ENCODE results near the gene PLK3.
"Not testable (repeated sequence)": the region's sequence is repeated elsewhere in the genome, so short reads cannot be mapped to it uniquely, and the experiment has no call there.

PLK3 gene

GRCh38 chr1:44810101-44810761 lies 10.1 kb downstream of the PLK3 start:
- DNase-seq = no peak

DNA sequence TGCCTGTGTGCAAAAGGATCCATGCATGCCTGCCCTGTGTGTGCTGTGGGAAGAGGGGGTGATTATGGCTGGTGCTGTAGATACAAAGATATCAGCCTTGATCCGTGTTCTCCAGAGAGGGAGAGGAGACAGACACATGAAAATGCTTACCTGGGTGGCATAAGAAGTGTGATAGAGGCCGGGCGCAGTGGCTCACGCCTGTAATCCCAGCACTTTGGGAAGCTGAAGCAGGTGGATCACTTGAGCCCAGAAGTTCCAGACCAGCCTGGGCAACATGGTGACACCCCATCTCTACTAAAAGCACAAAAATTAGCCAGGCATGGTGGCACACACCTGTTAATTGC lies 10.6 kb downstream of the PLK3 start:
- not testable (repeated sequence) for DNase-seq

- no peak for DNase-seq
Observed at GRCh38 chr1:44811234-44811633, 11.1 kb downstream of the PLK3 start.

- no peak for DNase-seq
Observed at GRCh38 chr1:44812822-44813543, 12.8 kb downstream of the PLK3 start.

DNA sequence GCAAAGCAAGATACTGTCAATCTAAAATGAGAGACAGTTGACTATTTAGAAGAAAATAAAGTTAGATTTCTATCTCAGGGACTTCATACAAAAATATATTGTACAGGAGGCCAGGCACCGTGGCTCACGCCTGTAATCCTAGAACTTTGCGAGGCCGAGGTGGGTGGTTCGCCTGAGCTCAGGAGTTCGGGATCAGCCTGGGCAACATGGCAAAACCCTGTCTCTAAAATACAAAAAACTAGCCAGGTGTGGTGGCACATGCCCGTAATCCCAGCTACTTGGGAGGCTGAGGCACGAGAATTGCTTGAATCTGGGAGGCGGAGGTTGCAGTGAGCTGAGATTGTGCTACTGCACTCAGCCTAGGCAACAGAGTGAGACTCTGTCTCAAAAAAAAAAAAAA lies 15.7 kb downstream of the PLK3 start:
- DNase-seq = not testable (repeated sequence)

- DNase-seq = no peak
Observed at GRCh38 chr1:44817307-44817706, 17.1 kb downstream of the PLK3 start.

GRCh38 chr1:44817771-44818495 lies 17.8 kb downstream of the PLK3 start:
- DNase-seq = no peak

GRCh38 chr1:44819196-44819607 lies 19.0 kb downstream of the PLK3 start:
- DNase-seq = no peak

DNA sequence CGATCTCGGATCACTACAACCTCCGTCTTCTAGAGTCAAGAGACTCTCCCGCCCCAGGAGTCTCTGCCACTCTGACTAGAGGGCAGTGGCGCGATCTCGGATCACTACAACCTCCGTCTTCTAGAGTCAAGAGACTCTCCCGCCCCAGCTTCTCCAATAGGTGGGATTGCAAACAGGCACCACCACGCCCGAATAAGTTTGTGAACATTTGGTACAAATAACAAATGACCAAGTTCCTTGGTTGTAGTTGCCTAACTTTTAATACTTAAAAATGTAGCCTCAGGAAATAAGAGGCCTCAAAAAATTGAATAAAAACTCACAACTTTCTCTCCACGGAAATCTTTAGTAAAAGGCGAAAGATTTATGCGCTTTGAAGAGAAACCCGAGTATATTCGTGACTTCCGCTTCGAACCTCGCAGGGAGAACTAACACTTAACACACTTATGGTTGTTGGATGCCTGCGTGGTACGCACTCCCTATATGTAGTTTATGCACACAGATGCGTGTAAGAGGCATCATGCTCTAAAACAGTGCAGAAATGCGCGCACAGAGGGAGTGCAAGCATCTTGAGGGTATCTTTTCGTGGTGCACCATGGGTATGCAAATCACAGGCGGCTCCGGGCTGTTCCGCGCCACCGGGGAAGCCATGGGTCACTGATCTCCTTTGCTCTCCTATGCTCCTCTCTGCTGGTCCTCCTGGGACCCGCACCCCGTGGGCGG lies 19.6 kb downstream of the PLK3 start:
- DNase-seq = peak; percentile 63

GRCh38 chr1:44820328-44821239 lies 20.4 kb downstream of the PLK3 start:
- DNase-seq = no peak

DNA sequence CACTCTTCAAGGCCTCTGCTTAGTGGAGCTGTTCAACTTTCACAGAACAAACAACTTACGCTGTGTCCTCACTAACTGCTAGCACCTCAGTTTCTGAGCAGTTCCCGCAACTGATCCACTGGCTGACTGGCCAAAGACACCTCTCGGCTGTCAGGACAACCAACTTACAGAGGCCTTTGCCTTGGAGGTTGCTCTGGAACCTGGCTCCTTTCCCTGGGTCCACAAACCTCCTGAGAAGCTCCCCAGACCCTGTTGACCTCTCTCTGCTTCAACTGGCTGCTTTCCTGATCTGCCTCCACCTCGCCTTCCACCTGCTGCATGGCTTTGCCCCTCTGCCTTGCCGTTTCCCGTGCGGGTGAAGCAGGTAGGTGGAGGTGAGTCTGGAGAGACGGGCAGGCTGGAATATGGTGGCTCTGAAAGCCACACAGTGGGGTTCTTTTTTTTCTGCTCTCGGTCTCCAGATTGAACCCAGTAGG lies 21.1 kb downstream of the PLK3 start:
- DNase-seq = no peak

GRCh38 chr1:44822131-44822701 lies 22.0 kb downstream of the PLK3 start:
- DNase-seq = no peak

GRCh38 chr1:44822981-44823451 lies 22.8 kb downstream of the PLK3 start:
- DNase-seq = no peak

- DNase-seq = not testable (repeated sequence)
Observed at GRCh38 chr1:44824392-44824791, 24.2 kb downstream of the PLK3 start.

DNA sequence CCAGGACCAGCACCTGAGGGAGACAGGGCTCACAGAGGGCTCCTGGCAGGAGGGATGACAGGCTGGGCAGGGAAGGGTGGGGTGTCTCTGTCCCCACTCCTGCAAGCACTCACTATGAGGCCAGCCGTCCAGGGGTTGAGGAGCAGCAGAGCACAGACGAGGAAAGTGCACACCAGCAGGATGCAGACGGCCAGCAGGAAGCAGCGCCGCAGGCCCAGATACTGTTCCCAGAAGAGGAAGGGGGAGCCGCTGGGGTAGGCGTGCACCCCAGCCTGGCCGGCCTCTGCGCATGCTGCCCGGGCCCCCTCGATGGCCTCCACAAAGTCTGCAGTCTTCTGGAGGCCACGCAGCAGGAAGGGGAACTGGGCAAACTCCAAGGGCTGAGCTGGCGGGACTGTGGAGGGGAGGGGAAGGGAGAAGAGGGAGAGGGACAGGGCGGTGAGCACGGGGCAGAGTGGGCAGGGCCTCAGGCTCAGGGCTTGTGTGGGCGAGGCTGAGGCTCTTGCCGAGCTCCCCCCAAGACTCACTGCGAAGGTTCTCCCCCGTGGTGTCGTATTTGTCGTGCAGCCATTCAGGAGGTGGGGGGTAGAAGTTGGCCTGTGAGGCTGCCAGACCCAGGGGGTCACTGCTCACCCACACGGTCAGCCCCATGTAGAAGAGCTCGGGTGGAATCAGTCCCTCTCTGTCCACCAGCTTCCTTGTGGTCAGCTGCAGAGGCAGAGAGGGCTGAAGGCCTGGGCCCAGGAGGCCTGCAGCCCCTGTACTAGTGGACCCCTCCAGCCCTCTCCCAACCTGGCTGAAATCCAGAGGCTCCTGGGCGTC lies 26.4 kb downstream of the PLK3 start:
- DNase-seq = no peak

DNA sequence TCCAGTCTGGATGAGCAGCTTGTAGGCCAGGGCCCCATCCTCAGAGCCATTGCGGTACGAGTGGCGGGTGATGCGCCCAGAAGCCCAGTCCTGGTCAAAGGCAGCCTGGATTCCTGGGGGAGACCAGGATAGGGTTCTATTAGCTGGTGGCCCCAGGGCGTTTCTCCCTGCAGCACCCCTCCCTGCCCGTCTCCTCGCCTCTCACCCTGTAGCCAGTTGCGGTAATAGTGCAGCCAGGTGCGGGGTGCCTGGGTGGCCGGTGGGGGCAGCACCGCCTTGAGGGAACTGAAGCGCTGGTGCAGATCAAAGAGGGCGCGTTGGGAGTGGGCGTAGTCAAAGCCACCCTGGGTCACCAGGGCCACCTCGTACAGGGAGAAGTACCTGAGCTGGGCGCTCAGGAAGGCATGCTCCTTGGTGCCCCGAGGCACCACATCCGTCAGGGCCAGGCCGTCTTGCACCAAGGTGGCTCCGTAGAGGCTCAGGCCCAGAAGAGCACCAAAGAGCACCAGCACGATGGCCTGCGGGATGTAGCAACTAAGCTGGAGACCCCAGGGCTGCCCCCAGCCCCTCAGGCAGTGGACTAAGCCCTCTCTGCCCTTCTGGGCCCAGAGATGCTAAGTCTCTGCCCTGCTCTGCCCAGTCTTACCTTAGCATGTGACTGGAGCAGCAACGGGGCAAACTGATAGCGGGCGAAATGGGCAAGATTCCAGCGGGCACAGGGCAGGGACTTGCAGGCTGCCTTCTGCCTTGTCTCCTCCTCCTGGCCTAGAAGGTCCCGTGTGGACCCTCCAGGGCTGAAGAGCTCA lies 27.2 kb downstream of the PLK3 start:
- no peak for DNase-seq

GRCh38 chr1:44828003-44828651 lies 27.9 kb downstream of the PLK3 start:
- DNase-seq = no peak

GRCh38 chr1:44828841-44829440 lies 28.8 kb downstream of the PLK3 start:
- DNase-seq = no peak
